ENCODE data around the gene PDCD1LG2. TPM values are rescaled to one million over a fixed set of nuclear protein-coding genes. Genes with fewer than 3 reads are reported as not detected.

The PDCD1LG2 gene
- total and polyA plus RNA-seq, 2 experiments from 2014 or later: not detected

DNA sequence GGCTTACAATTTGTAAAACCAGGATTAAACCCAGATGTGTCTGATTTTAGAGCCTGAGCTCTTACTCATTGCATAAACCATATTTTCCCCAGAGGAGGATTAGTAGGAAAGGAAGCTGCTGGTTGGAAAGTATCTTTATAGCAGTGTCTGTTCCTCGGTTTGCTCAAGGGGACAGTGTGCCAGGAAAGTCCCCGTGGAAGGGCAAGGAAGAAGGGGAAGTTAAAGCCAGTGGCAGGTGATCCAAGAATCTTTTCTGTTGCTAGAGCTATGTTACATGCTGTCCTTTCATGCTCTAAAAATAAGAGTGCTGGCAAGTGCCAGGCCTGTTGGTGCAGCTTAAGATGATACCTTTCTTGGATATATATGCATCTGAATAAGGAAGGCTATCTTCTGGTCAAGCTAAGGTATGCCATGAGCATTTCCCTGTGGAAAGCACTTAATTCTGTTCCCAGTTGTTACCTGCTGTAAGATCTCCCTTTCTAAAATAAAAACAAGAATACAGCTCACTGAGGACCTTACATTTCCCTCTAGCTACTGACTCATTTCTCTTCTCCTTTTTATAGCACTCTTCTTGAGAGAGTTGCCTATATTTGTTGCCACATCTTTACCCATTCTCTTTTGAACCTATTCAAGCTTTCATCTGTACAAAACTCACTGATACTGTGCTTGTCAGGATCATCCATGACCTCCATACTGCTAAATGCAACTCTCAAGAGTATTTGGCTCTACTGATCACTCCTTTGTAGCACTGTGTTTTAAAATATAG lies 8.0 kb downstream of the PDCD1LG2 start:
- Histone ChIP-seq H3K9me2 (ENCODE audit: insufficient read depth) (no peaks in the 10 kb centered on the region; the same call in 1 of the 2 replicates), H3K27ac (ENCODE audit: low read depth) (no peak overlapping the region), H3K4me3 (no peak overlapping the region), H2AFZ (peak overlapping the region; percentile 38), H3K27me3 (ENCODE audit: insufficient read depth) (no peaks in the 10 kb centered on the region), H3K4me1 (ENCODE audit: insufficient read depth) (peaks cover 18% of the 10 kb centered on the region), H3K4me2 (peak overlapping the region; percentile 54), H3F3A (replicated peaks; ENCODE audit: low read depth) (no peaks in the 10 kb centered on the region), H3K79me2 (replicated peaks; ENCODE audit: insufficient read depth) (no peaks in the 10 kb centered on the region), H4K20me1 (replicated peaks; ENCODE audit: insufficient read depth) (no peaks in the 10 kb centered on the region), H3K36me3 (ENCODE audit: insufficient read depth) (no peaks in the 10 kb centered on the region; the same call in 1 of the 2 replicates)
- Mint-ChIP-seq H3K4me3 (no peak overlapping the region), H3K27me3 (ENCODE audit: insufficient read depth, low read depth, poor library complexity) (no peaks in the 10 kb centered on the region), H3K9me3 (no peaks in the 10 kb centered on the region; the same call in 2 of the 3 replicates), H3K27ac (no peak overlapping the region), H3K36me3 (ENCODE audit: low read depth) (no peaks in the 10 kb centered on the region), H3K4me1 (peaks cover 14% of the 10 kb centered on the region)
- ATAC-seq (no peak), DNase-seq (ENCODE audit: low spot score) (no peak)
- TF ChIP-seq ZNF114 (CRISPR knock-in tag; IDR thresholded peaks at IDR 0.05): no peak
- TF ChIP-seq JUNB (IDR thresholded peaks at IDR 0.05; ENCODE audit: unreplicated experiment): no peak
- TF ChIP-seq, protein P1, sequence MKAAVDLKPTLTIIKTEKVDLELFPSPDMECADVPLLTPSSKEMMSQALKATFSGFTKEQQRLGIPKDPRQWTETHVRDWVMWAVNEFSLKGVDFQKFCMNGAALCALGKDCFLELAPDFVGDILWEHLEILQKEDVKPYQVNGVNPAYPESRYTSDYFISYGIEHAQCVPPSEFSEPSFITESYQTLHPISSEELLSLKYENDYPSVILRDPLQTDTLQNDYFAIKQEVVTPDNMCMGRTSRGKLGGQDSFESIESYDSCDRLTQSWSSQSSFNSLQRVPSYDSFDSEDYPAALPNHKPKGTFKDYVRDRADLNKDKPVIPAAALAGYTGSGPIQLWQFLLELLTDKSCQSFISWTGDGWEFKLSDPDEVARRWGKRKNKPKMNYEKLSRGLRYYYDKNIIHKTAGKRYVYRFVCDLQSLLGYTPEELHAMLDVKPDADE (IDR thresholded peaks at IDR 0.05): no peak
- TF ChIP-seq NANOG (IDR thresholded peaks at IDR 0.05; ENCODE audit: borderline replicate concordance): no peak
- no peak for TF ChIP-seq EZH2 (IDR thresholded peaks at IDR 0.05; ENCODE audit: low read depth, unreplicated experiment)
- TF ChIP-seq, protein P2, sequence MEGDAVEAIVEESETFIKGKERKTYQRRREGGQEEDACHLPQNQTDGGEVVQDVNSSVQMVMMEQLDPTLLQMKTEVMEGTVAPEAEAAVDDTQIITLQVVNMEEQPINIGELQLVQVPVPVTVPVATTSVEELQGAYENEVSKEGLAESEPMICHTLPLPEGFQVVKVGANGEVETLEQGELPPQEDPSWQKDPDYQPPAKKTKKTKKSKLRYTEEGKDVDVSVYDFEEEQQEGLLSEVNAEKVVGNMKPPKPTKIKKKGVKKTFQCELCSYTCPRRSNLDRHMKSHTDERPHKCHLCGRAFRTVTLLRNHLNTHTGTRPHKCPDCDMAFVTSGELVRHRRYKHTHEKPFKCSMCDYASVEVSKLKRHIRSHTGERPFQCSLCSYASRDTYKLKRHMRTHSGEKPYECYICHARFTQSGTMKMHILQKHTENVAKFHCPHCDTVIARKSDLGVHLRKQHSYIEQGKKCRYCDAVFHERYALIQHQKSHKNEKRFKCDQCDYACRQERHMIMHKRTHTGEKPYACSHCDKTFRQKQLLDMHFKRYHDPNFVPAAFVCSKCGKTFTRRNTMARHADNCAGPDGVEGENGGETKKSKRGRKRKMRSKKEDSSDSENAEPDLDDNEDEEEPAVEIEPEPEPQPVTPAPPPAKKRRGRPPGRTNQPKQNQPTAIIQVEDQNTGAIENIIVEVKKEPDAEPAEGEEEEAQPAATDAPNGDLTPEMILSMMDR (conservative IDR thresholded peaks at IDR 0.05; ENCODE audit: low read depth in 2 of 2): no peak
- no peak for TF ChIP-seq STAT1 (IDR thresholded peaks at IDR 0.05; ENCODE audit: unreplicated experiment)
- TF ChIP-seq, protein P3, sequence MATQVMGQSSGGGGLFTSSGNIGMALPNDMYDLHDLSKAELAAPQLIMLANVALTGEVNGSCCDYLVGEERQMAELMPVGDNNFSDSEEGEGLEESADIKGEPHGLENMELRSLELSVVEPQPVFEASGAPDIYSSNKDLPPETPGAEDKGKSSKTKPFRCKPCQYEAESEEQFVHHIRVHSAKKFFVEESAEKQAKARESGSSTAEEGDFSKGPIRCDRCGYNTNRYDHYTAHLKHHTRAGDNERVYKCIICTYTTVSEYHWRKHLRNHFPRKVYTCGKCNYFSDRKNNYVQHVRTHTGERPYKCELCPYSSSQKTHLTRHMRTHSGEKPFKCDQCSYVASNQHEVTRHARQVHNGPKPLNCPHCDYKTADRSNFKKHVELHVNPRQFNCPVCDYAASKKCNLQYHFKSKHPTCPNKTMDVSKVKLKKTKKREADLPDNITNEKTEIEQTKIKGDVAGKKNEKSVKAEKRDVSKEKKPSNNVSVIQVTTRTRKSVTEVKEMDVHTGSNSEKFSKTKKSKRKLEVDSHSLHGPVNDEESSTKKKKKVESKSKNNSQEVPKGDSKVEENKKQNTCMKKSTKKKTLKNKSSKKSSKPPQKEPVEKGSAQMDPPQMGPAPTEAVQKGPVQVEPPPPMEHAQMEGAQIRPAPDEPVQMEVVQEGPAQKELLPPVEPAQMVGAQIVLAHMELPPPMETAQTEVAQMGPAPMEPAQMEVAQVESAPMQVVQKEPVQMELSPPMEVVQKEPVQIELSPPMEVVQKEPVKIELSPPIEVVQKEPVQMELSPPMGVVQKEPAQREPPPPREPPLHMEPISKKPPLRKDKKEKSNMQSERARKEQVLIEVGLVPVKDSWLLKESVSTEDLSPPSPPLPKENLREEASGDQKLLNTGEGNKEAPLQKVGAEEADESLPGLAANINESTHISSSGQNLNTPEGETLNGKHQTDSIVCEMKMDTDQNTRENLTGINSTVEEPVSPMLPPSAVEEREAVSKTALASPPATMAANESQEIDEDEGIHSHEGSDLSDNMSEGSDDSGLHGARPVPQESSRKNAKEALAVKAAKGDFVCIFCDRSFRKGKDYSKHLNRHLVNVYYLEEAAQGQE (IDR thresholded peaks at IDR 0.05; ENCODE audit: unreplicated experiment): no peak
- TF ChIP-seq ZNF331 (CRISPR knock-in tag; IDR thresholded peaks at IDR 0.05; ENCODE audit: low read depth): no peak

Measured in GM23338 (cell line).